Endodermal cell (in vitro differentiated cells): Measurements from ENCODE around the gene DOCK10. TPM values are rescaled to one million over a fixed set of nuclear protein-coding genes. Genes with fewer than 3 reads are reported as not detected.

Experiments used
- DNase-seq: peaks from one replicate; pipeline ENCODE4 v3.0.0-alpha.2; 2017
- H3K27ac ChIP-seq: 2 replicates; pipeline ENCODE4 v1.5.1; 2013; ENCODE audit warnings: mild to moderate bottlenecking, low read depth, low read length, moderate library complexity
- H3K27me3 ChIP-seq: 2 replicates; pipeline ENCODE4 v1.6.1; 2013; ENCODE audit warnings: mild to moderate bottlenecking, low read length, moderate library complexity; ENCODE audit not compliant: insufficient read depth, control insufficient read depth, poor library complexity, severe bottlenecking
- H3K36me3 ChIP-seq: 2 replicates; pipeline ENCODE4 v1.7.0; 2013; ENCODE audit warnings: mild to moderate bottlenecking, low read length, moderate library complexity; ENCODE audit not compliant: control insufficient read depth, insufficient read depth
- H3K4me1 ChIP-seq: one replicate; pipeline ENCODE4 v1.7.0; 2013; ENCODE audit warnings: low read length; ENCODE audit not compliant: control insufficient read depth, insufficient read depth
- H3K4me3 ChIP-seq: 2 replicates; pipeline ENCODE4 v1.5.1; 2013; ENCODE audit warnings: mild to moderate bottlenecking, low read length, moderate library complexity
- H3K9ac ChIP-seq: 2 replicates; pipeline ENCODE4 v1.6.1; 2013; ENCODE audit warnings: mild to moderate bottlenecking, low read length, moderate library complexity; ENCODE audit not compliant: poor library complexity, severe bottlenecking; ENCODE audit errors: extremely low read depth
- H3K9me3 ChIP-seq: 2 replicates; pipeline ENCODE4 v1.6.1; 2013; ENCODE audit warnings: mild to moderate bottlenecking, low read length, moderate library complexity; ENCODE audit not compliant: control insufficient read depth
- H3K27ac Mint-ChIP-seq: 2 replicates; pipeline ENCODE4 v1.8.0; 2020; ENCODE audit warnings: mixed read lengths
- H3K27me3 Mint-ChIP-seq: 2 replicates; pipeline ENCODE4 v1.8.0; 2021; ENCODE audit warnings: mild to moderate bottlenecking, mixed read lengths; ENCODE audit not compliant: insufficient read depth
- H3K36me3 Mint-ChIP-seq: 2 replicates; pipeline ENCODE4 v1.8.0; 2020; ENCODE audit warnings: low read depth, mixed read lengths
- H3K4me1 Mint-ChIP-seq: 2 replicates; pipeline ENCODE4 v1.8.0; 2020; ENCODE audit warnings: mixed read lengths
- H3K4me3 Mint-ChIP-seq: 2 replicates; pipeline ENCODE4 v1.8.0; 2020; ENCODE audit warnings: mild to moderate bottlenecking, moderate library complexity, mixed read lengths
- H3K9me3 Mint-ChIP-seq: 2 replicates; pipeline ENCODE4 v1.8.0; 2020; ENCODE audit warnings: mild to moderate bottlenecking, mixed read lengths
- WGBS, 2 experiments: methylation state at CpG; one replicate each; pipeline versions ENCODE4 v1.1.5 to v1.1.7; 2013; ENCODE audit warnings: missing lambda C conversion rate in 2 of 2, mixed read lengths in 1 of 2; ENCODE audit not compliant: insufficient coverage in 1 of 2, insufficient read length in 1 of 2; 5-methylcytosine and 5-hydroxymethylcytosine counted together
- total RNA-seq, 2 donors: library from RNA; stranded (reverse); fragmentation: NEBNext Ultra II Directional in 1 of 2; extraction: Animal tissue kit (Norgen Biotek cat#: 25700) in 1 of 2; gene quantifications; 2 replicates in 1 of 2; 3 replicates in 1 of 2; pipeline ENCODE4 v1.2.1, GENCODE V29; 2021
- TF ChIP-seq, protein P1 (sequence below): fragments of 200-600 bp; sonication (generic); conservative IDR thresholded peaks from 2 replicates; pipeline ENCODE4 v1.5.0; 2021; ENCODE audit warnings: antibody characterized with exemption, mild to moderate bottlenecking

The DOCK10 gene
- total RNA-seq, 2 donors from 2014 or later: 0.44 to 1.4 TPM

GRCh38 chr2:225030893-225031292 lies 11.4 kb downstream of the DOCK10 start:
- TF ChIP-seq, protein P1, sequence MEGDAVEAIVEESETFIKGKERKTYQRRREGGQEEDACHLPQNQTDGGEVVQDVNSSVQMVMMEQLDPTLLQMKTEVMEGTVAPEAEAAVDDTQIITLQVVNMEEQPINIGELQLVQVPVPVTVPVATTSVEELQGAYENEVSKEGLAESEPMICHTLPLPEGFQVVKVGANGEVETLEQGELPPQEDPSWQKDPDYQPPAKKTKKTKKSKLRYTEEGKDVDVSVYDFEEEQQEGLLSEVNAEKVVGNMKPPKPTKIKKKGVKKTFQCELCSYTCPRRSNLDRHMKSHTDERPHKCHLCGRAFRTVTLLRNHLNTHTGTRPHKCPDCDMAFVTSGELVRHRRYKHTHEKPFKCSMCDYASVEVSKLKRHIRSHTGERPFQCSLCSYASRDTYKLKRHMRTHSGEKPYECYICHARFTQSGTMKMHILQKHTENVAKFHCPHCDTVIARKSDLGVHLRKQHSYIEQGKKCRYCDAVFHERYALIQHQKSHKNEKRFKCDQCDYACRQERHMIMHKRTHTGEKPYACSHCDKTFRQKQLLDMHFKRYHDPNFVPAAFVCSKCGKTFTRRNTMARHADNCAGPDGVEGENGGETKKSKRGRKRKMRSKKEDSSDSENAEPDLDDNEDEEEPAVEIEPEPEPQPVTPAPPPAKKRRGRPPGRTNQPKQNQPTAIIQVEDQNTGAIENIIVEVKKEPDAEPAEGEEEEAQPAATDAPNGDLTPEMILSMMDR: no peak
- no peak for DNase-seq
- H3K27me3 ChIP-seq: no peaks in the 10 kb centered on the region
- H3K4me3 Mint-ChIP-seq: no peak overlapping the region
- H3K36me3 Mint-ChIP-seq: no peaks in the 10 kb centered on the region
- H3K4me3 ChIP-seq: no peak overlapping the region
- no peaks in the 10 kb centered on the region for H3K9me3 ChIP-seq
- H3K27me3 Mint-ChIP-seq: no peaks in the 10 kb centered on the region
- no peaks in the 10 kb centered on the region for H3K4me1 Mint-ChIP-seq
- 97 to 100% methylated on average over 1 of the region's 1 CpG for WGBS, 2 experiments
- H3K27ac ChIP-seq: no peak overlapping the region
- no peak overlapping the region for H3K27ac Mint-ChIP-seq
- H3K9me3 Mint-ChIP-seq: no peaks in the 10 kb centered on the region
- no peaks in the 10 kb centered on the region for H3K4me1 ChIP-seq
- H3K9ac ChIP-seq: no peak overlapping the region
- no peaks in the 10 kb centered on the region for H3K36me3 ChIP-seq

GRCh38 chr2:225030203-225030602 lies 12.1 kb downstream of the DOCK10 start:
- no peaks in the 10 kb centered on the region for H3K4me1 Mint-ChIP-seq
- no peak overlapping the region for H3K9ac ChIP-seq
- H3K27ac ChIP-seq: no peak overlapping the region
- H3K27me3 Mint-ChIP-seq: no peaks in the 10 kb centered on the region
- H3K27me3 ChIP-seq: no peaks in the 10 kb centered on the region
- no peak overlapping the region for H3K27ac Mint-ChIP-seq
- no peak overlapping the region for H3K4me3 Mint-ChIP-seq
- H3K36me3 Mint-ChIP-seq: no peaks in the 10 kb centered on the region
- H3K9me3 ChIP-seq: no peaks in the 10 kb centered on the region
- H3K36me3 ChIP-seq: no peaks in the 10 kb centered on the region
- no peaks in the 10 kb centered on the region for H3K9me3 Mint-ChIP-seq
- TF ChIP-seq, protein P1: no peak
- WGBS, 2 experiments: 80 to 92% methylated on average over 1 to 8 of the region's 8 CpGs
- H3K4me3 ChIP-seq: no peak overlapping the region
- no peak for DNase-seq
- H3K4me1 ChIP-seq: no peaks in the 10 kb centered on the region

- H3K36me3 Mint-ChIP-seq: no peaks in the 10 kb centered on the region
- H3K4me1 ChIP-seq: no peaks in the 10 kb centered on the region
- TF ChIP-seq, protein P1: no peak
- H3K4me3 ChIP-seq: no peak overlapping the region
- 93 to 100% methylated on average over 3 of the region's 3 CpGs for WGBS, 2 experiments
- H3K27me3 ChIP-seq: no peaks in the 10 kb centered on the region
- H3K36me3 ChIP-seq: no peaks in the 10 kb centered on the region
- H3K27me3 Mint-ChIP-seq: no peaks in the 10 kb centered on the region
- DNase-seq: no peak
- no peaks in the 10 kb centered on the region for H3K9me3 ChIP-seq
- H3K27ac Mint-ChIP-seq: no peak overlapping the region
- H3K4me3 Mint-ChIP-seq: no peak overlapping the region
- H3K4me1 Mint-ChIP-seq: no peaks in the 10 kb centered on the region
- no peaks in the 10 kb centered on the region for H3K9me3 Mint-ChIP-seq
- no peak overlapping the region for H3K27ac ChIP-seq
- no peak overlapping the region for H3K9ac ChIP-seq
Observed at GRCh38 chr2:225028572-225028971, 13.7 kb downstream of the DOCK10 start.
